Mesendoderm (in vitro differentiated cells): ENCODE measurements around the gene WDR64.

Experiments
- DNase-seq: peaks from one replicate; pipeline ENCODE4 v3.0.0; 2013
- H2AK5ac ChIP-seq: 2 replicates; pipeline ENCODE4 v1.6.1; 2013; ENCODE audit warnings: low read length, inconsistent platforms
- H2BK120ac ChIP-seq: 2 replicates; pipeline ENCODE4 v1.6.1; 2013; ENCODE audit warnings: low read depth, mild to moderate bottlenecking, low read length, moderate library complexity, mixed read lengths
- H2BK15ac ChIP-seq: replicated peaks from 2 replicates; pipeline ENCODE4 v1.6.1; 2013; ENCODE audit warnings: low read depth, mild to moderate bottlenecking, moderate library complexity
- H2BK5ac ChIP-seq: 2 replicates; pipeline ENCODE4 v1.6.1; 2013; ENCODE audit warnings: low read length, inconsistent platforms
- H3K18ac ChIP-seq: 2 replicates; pipeline ENCODE4 v1.6.1; 2013; ENCODE audit warnings: mild to moderate bottlenecking, low read length, mixed read lengths
- H3K23ac ChIP-seq: one replicate; pipeline ENCODE4 v1.6.1; 2013; ENCODE audit warnings: low read length
- H3K27ac ChIP-seq: 2 replicates; pipeline ENCODE4 v1.5.1; 2013; ENCODE audit warnings: low read depth, mild to moderate bottlenecking, inconsistent platforms, low read length, moderate library complexity
- H3K27me3 ChIP-seq: 2 replicates; pipeline ENCODE4 v1.6.1; 2013; ENCODE audit warnings: low read length, control low read depth, mild to moderate bottlenecking, inconsistent platforms; ENCODE audit not compliant: insufficient read depth, poor library complexity
- H3K36me3 ChIP-seq: 2 replicates; pipeline ENCODE4 v1.6.1; 2013; ENCODE audit warnings: low read length, inconsistent platforms; ENCODE audit not compliant: control insufficient read depth, insufficient read depth
- H3K4ac ChIP-seq: one replicate; pipeline ENCODE4 v1.6.1; 2013; ENCODE audit warnings: low read depth, mild to moderate bottlenecking, low read length, moderate library complexity
- H3K4me1 ChIP-seq: 2 replicates; pipeline ENCODE4 v1.6.1; 2013; ENCODE audit warnings: low read depth, low read length, inconsistent platforms; ENCODE audit not compliant: control insufficient read depth
- H3K4me2 ChIP-seq: 2 replicates; pipeline ENCODE4 v1.6.1; 2013; ENCODE audit warnings: low read length
- H3K4me3 ChIP-seq: 2 replicates; pipeline ENCODE4 v1.5.1; 2013; ENCODE audit warnings: mild to moderate bottlenecking, low read length
- H3K56ac ChIP-seq: one replicate; pipeline ENCODE4 v1.6.1; 2013; ENCODE audit warnings: low read length
- H3K79me1 ChIP-seq: 2 replicates; pipeline ENCODE4 v1.6.1; 2013; ENCODE audit warnings: low read length, inconsistent platforms
- H3K79me2 ChIP-seq: 2 replicates; pipeline ENCODE4 v1.6.1; 2013; ENCODE audit warnings: mild to moderate bottlenecking, low read length; ENCODE audit not compliant: control insufficient read depth, insufficient read depth
- H3K9ac ChIP-seq: 2 replicates; pipeline ENCODE4 v1.6.1; 2013; ENCODE audit warnings: low read length, inconsistent platforms
- H4K5ac ChIP-seq: one replicate; pipeline ENCODE4 v1.6.1; 2013; ENCODE audit warnings: low read length
- H4K8ac ChIP-seq: one replicate; pipeline ENCODE4 v1.6.1; 2013; ENCODE audit warnings: low read depth, mild to moderate bottlenecking, control low read depth, low read length, moderate library complexity
- WGBS: extraction: QIAGEN DNeasy Blood & Tissue Kit; methylation state at CpG from one replicate; pipeline ENCODE4 v1.1.7; 2013; ENCODE audit warnings: low lambda C conversion rate, missing lambda C conversion rate; ENCODE audit not compliant: insufficient coverage; ENCODE audit errors: extremely low coverage; 5-methylcytosine and 5-hydroxymethylcytosine counted together

Gene WDR64

DNA sequence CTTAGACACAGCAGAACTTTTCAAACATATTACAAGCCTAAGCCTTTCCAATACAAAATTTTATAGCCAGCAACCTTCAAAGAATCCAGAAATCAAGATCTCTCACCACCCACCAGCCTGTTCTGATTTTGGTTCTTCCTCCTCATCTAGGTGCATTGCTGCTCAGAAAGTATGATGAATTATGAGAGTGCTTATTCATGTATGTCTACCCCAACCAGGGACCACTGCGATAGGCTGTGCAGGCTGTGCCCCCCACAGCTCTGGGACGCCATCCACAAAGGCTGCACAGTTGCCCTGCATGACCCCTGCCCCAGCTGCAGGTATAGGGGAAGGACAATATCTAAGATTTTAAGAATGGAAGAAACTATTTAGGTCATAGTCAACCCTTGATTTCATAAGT, 55.4 kb downstream of the WDR64 start:
- Histone ChIP-seq H3K27ac (no peak overlapping the region), H3K36me3 (no peaks in the 10 kb centered on the region), H3K4me2 (no peak overlapping the region), H3K9ac (no peak overlapping the region), H4K8ac (no peak overlapping the region), H3K79me1 (no peaks in the 10 kb centered on the region), H3K18ac (no peak overlapping the region), H3K27me3 (no peaks in the 10 kb centered on the region), H2BK15ac (no peak overlapping the region), H2BK120ac (no peak overlapping the region), H4K5ac (no peak overlapping the region), H2AK5ac (no peak overlapping the region), H3K79me2 (no peaks in the 10 kb centered on the region), H3K4ac (no peak overlapping the region), H3K56ac (no peak overlapping the region), H2BK5ac (no peak overlapping the region), H3K23ac (no peak overlapping the region), H3K4me3 (no peak overlapping the region), H3K4me1 (no peaks in the 10 kb centered on the region)
- DNase-seq = no peak
- no CpG with 5 or more reads among the region's 2 CpGs for WGBS

DNA sequence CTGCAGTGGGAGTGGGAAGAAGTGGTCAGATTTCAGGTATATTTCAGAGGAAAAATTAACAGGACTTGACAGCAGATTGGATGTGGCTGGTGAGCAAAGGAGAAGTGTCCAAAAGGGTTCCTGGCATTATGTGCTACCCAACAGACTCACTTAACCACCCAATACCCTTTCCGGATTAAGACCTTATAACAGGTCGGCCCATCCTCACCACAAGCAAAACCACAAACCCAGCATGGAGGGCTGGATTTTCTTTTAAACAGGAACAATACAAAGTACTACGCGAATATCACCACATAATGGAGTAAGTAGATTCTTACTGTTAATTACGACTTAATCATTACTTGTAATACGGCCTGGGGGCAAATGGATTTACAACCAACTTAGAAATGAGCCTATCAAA, 59.2 kb downstream of the WDR64 start:
- WGBS = no CpG with 5 or more reads among the region's 6 CpGs

DNA sequence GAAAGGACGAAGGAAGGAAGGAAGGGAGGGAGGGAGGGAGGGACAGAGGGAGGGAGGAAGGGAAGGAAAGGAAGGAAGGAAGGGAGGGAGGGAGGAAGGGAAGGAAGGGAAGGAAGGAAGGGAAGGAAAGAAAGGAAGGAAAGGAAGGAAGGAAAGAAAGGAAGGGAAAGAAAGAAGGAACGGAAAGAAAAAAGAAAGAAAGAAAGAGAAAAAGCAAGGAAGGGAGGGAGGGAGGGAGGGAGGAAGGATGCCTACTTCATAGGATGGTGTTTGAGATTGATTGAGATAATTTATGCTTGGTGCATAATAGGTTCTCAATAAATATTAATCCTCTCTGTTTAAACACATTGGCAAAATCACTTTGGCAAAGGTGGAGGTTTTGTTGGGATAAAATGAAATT, 61.2 kb downstream of the WDR64 start:
- Histone ChIP-seq H3K4me2 (no peak overlapping the region), H3K27ac (no peak overlapping the region), H2BK5ac (no peak overlapping the region), H3K4me3 (no peak overlapping the region), H3K27me3 (no peaks in the 10 kb centered on the region), H2BK15ac (no peak overlapping the region), H3K79me1 (no peaks in the 10 kb centered on the region), H3K23ac (no peak overlapping the region), H3K4me1 (no peaks in the 10 kb centered on the region), H3K18ac (no peak overlapping the region), H3K9ac (no peak overlapping the region), H4K5ac (no peak overlapping the region), H2BK120ac (no peak overlapping the region), H4K8ac (no peak overlapping the region), H2AK5ac (no peak overlapping the region), H3K4ac (no peak overlapping the region), H3K36me3 (no peaks in the 10 kb centered on the region), H3K56ac (no peak overlapping the region), H3K79me2 (no peaks in the 10 kb centered on the region)
- no peak for DNase-seq
- no CpG with 5 or more reads among the region's 2 CpGs for WGBS

More for the DNA sequence above, 59.2 kb downstream of the WDR64 start:
- Histone ChIP-seq H2AK5ac (no peak overlapping the region), H3K9ac (no peak overlapping the region), H3K36me3 (no peaks in the 10 kb centered on the region), H3K27me3 (no peaks in the 10 kb centered on the region), H3K56ac (no peak overlapping the region), H3K4me1 (no peaks in the 10 kb centered on the region), H2BK15ac (no peak overlapping the region), H4K5ac (no peak overlapping the region), H3K4me3 (no peak overlapping the region), H3K4ac (no peak overlapping the region), H3K79me2 (no peaks in the 10 kb centered on the region), H3K23ac (no peak overlapping the region), H2BK5ac (no peak overlapping the region), H3K27ac (no peak overlapping the region), H3K79me1 (no peaks in the 10 kb centered on the region), H3K18ac (no peak overlapping the region), H2BK120ac (no peak overlapping the region), H3K4me2 (no peak overlapping the region), H4K8ac (no peak overlapping the region)
- DNase-seq = no peak

DNA sequence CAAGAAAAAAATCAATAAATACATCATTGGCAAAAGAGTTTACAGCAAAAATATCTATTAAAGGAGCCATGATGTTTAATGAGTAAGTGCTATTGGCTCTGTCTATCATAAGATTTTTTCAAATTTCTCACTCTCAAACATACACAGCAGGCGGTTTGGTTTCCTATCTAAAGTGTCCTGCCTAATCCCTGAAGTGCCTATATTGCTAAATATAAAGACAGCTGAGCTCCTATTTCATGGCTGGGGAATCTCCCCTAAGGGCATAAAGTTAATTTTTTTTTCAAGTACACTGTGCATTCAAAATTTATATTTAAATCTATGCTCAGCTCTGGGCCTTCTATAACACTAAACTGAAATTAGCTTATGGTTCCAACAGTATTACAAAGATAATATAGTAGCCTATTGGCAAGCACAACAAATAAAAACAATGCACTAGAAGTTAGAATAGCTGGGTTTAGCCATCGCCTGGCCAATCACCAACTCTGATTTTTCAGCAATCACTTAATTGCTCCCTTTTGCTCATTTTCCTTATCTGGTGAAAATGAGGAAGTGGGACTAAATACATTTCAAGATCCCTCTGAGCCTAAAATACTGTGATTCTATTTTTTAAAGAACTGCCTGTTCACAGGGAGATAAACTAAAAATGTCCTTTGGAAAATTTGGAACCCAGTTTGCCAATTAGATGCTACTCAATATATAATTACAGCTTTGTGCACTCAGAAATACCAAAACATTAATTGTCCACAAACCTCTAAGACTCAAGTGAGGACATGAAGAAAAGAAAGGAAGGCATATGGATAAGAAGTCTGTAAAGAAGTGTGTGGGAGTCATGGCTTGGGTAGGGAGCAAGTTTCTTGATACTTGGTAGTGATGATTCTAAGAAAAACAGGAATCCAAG, 62.5 kb downstream of the WDR64 start:
- no peak overlapping the region for H3K4me3 ChIP-seq
- H2BK15ac ChIP-seq = no peak overlapping the region
- H3K4me2 ChIP-seq = no peak overlapping the region
- H3K4ac ChIP-seq = no peak overlapping the region
- no peak overlapping the region for H3K18ac ChIP-seq
- DNase-seq = no peak
- H3K27ac ChIP-seq = no peak overlapping the region
- H3K36me3 ChIP-seq = no peaks in the 10 kb centered on the region
- no peaks in the 10 kb centered on the region for H3K27me3 ChIP-seq
- no peak overlapping the region for H4K5ac ChIP-seq
- H2BK5ac ChIP-seq = no peak overlapping the region
- H3K9ac ChIP-seq = no peak overlapping the region
- no peak overlapping the region for H3K23ac ChIP-seq
- no peak overlapping the region for H4K8ac ChIP-seq
- no peak overlapping the region for H2AK5ac ChIP-seq
- H2BK120ac ChIP-seq = no peak overlapping the region
- no peak overlapping the region for H3K56ac ChIP-seq
- no peaks in the 10 kb centered on the region for H3K79me1 ChIP-seq
- H3K79me2 ChIP-seq = no peaks in the 10 kb centered on the region
- H3K4me1 ChIP-seq = no peaks in the 10 kb centered on the region
- no CpG with 5 or more reads among the region's 2 CpGs for WGBS

DNA sequence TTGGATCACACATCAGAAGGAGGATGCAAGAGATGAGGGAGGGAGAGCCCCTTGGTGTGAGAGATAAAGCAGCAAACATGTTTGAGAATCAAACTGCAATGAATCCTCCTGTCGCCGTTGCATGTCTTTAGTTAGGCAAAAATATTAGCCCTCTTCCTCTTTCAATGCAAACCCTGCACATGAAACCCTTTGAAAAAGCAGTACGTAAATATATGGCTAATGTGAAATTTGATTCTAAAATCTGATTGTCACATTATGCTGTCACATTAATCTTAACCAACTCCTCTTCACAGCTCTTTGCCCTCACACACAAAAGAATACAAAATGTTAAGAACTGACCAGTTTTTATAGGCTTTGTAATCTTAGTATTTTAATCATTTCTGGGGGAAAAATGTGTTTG, 63.4 kb downstream of the WDR64 start:
- Histone ChIP-seq H3K4me3 (no peak overlapping the region), H3K18ac (no peak overlapping the region), H4K8ac (no peak overlapping the region), H3K79me2 (no peaks in the 10 kb centered on the region), H3K27ac (no peak overlapping the region), H3K56ac (no peak overlapping the region), H3K27me3 (no peaks in the 10 kb centered on the region), H2BK5ac (no peak overlapping the region), H3K4me1 (no peaks in the 10 kb centered on the region), H3K23ac (no peak overlapping the region), H3K36me3 (no peaks in the 10 kb centered on the region), H2BK120ac (no peak overlapping the region), H3K4ac (no peak overlapping the region), H2AK5ac (no peak overlapping the region), H3K79me1 (no peaks in the 10 kb centered on the region), H4K5ac (no peak overlapping the region), H2BK15ac (no peak overlapping the region), H3K9ac (no peak overlapping the region), H3K4me2 (no peak overlapping the region)
- WGBS = no CpG with 5 or more reads among the region's 3 CpGs
- no peak for DNase-seq

DNA sequence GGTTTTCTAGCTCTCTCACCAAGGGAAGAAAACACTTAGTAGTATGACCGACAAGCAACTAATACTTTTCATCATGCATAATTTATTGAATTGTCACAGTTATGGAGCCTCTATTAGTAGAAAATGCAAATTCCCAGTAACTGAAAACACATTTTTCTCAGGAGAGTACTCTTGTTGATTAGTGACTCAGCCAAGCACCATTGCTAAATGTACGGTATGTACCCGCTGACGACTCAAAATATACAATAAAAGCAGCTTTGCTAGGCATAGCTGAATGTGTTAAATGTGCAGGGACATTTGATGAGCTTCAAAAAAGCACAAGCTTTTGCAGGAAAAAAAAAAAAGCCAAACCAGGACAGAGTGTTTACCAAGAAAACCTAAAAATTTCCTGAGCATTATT, 63.9 kb downstream of the WDR64 start:
- Histone ChIP-seq H2AK5ac (no peak overlapping the region), H3K9ac (no peak overlapping the region), H3K36me3 (no peaks in the 10 kb centered on the region), H2BK15ac (no peak overlapping the region), H3K18ac (no peak overlapping the region), H3K79me1 (no peaks in the 10 kb centered on the region), H3K79me2 (no peaks in the 10 kb centered on the region), H4K8ac (no peak overlapping the region), H3K4me3 (no peak overlapping the region), H3K23ac (no peak overlapping the region), H4K5ac (no peak overlapping the region), H3K56ac (no peak overlapping the region), H2BK120ac (no peak overlapping the region), H3K4me2 (no peak overlapping the region), H3K4ac (no peak overlapping the region), H2BK5ac (no peak overlapping the region), H3K27ac (no peak overlapping the region), H3K27me3 (no peaks in the 10 kb centered on the region), H3K4me1 (no peaks in the 10 kb centered on the region)
- WGBS = no CpG with 5 or more reads among the region's 4 CpGs
- DNase-seq = no peak
